Measurements from ENCODE around the gene GMDS.
A peak's percentile ranks its signal among the peaks of the same experiment; 100 is the strongest.
"Not testable (repeated sequence)": the region's sequence is repeated elsewhere in the genome, so short reads cannot be mapped to it uniquely, and the experiment has no call there.

Gene GMDS

GRCh38 chr6:1709234-1709641, 536.2 kb downstream of the GMDS start:
- intact Hi-C loops (cut with DNase I): no loop called here
- peak in 1 of 42 donors; percentile 26 for DNase-seq

- DNase-seq: peak in 1 of 42 donors; percentile 13
- intact Hi-C loops (cut with DNase I): no loop called here
These were observed 536.6 kb downstream of the GMDS start for GRCh38 chr6:1708820-1709219.

DNA sequence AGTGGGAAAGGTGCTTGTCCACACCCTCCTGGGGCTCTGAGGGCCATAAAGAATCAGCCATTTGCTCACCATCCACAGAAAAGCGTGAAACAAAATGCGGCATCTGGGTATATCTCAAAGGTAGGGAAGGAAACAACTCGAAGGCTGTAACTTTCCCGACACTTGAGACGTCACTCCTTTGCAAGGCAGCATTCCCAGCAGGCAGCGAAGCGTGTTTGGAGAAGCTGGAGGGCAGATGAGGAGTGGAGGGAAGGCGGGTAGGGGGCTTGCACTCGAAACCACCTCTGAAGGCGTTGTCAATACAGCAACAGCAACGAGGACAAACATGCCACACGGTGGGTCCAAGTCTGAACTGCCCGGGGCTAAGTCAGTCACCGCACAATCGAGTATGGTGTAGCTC, 537.3 kb downstream of the GMDS start:
- no peak for DNase-seq
- intact Hi-C loops (cut with DNase I): no loop called here

- DNase-seq: no peak
These were observed 539.8 kb downstream of the GMDS start for GRCh38 chr6:1705630-1706029.

GRCh38 chr6:1705183-1705582, 540.2 kb downstream of the GMDS start:
- intact Hi-C loops (cut with DNase I): no loop called here

More at GRCh38 chr6:1705630-1706029, 539.8 kb downstream of the GMDS start:
- intact Hi-C loops (cut with DNase I): no loop called here

GRCh38 chr6:1704711-1705110, 540.7 kb downstream of the GMDS start:
- intact Hi-C loops (cut with DNase I): no loop called here
- DNase-seq: no peak

More at GRCh38 chr6:1705183-1705582, 540.2 kb downstream of the GMDS start:
- no peak for DNase-seq

- intact Hi-C loops (cut with DNase I): no loop called here
These were observed 541.5 kb downstream of the GMDS start for GRCh38 chr6:1703923-1704322.

DNA sequence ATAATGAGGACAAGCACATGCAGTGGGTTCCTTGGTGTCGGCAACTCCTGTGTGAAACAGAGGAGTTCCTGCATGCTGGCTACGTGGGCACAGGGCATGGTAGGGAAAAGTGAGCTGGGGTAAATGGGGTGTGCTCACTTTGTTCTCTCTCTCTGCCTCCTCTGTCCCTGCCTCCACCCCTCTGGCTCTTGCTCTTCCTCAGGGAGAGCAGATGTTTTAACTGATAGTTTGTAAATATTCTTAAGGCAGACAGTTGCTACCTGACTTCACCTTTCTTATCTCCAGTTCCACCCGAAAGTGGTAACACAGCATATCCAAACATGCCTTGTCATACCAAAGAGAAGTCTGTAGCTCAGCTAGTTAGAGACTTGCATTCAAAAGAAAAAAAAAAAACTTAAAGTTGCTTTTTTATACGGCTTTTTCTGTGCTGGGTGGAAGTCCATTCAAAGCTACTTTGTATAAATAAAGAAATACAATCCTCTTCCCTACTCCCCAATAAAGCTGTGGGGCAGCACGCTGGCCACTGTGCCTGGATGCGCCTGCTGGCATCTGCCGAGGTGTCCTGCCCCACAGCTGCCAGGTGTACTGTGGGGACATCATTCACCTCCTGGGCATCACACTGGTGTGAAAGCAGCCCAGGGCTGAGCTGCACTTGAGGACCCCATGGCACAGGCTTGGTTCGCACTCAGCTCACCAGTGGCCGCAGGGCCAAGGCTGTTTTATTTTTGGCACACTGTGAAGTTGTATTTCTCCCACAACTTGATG, 542.1 kb downstream of the GMDS start:
- peak in 10 of 42 donors; percentile 7 to 37 (median 20) for DNase-seq
- intact Hi-C loops (cut with DNase I): no loop called here

More at GRCh38 chr6:1703923-1704322, 541.5 kb downstream of the GMDS start:
- no peak for DNase-seq

DNA sequence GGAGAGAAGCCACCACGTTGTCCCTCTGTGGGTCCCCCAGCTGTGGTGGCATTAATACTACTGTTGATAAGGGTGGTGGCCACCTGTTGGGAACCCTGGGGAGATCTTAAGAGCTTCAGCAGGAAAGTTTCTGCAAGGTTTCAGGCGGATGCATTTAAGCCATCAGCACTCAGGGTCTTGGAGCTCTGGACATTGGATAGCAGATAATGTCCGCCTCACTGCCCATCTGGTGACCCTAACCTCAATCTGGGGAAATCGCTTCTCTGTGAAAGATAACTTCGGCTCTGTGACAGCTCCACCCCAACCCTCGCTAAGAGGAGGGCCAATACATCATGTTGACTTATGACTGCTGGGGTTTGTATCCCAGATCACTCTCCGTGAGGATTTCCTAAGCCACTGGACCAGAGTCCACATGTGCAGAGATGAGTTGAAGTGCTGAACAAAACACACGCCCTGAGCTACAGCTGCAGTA, 542.8 kb downstream of the GMDS start:
- DNase-seq: no peak
- intact Hi-C loops (cut with DNase I): no loop called here

DNA sequence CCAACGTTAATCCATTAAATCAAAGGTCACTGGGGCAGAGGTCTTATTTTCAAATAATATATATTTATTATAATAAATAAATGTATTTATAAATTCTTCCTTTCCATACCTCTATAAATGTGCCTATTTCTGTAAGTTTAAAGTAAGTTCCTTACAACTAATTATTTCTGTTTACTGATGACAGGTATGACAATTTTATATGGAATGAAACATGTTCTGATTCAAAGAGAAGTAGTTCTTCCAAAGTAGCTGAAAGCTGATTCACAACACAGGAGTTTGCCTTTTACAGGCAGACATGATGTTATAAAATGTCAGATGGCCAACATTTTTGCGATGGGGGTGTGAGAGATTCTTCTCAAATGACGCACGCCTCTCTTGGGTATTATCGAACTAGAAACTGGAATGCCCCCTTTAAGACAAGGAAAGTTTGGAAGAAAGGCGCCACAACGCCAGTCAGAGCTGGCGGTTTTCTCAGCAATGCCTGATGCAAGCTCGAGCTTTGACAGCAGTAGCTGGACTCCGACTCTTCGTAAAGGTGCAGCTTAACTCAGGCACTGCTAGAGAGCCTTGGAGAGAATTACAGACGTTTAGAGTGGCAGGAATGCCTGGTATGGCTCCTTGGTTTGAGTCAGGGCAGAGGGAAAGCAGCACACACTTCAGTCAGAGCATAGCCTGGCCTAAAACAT, 543.6 kb downstream of the GMDS start:
- intact Hi-C loops (cut with DNase I): no loop called here
- no peak for DNase-seq

DNA sequence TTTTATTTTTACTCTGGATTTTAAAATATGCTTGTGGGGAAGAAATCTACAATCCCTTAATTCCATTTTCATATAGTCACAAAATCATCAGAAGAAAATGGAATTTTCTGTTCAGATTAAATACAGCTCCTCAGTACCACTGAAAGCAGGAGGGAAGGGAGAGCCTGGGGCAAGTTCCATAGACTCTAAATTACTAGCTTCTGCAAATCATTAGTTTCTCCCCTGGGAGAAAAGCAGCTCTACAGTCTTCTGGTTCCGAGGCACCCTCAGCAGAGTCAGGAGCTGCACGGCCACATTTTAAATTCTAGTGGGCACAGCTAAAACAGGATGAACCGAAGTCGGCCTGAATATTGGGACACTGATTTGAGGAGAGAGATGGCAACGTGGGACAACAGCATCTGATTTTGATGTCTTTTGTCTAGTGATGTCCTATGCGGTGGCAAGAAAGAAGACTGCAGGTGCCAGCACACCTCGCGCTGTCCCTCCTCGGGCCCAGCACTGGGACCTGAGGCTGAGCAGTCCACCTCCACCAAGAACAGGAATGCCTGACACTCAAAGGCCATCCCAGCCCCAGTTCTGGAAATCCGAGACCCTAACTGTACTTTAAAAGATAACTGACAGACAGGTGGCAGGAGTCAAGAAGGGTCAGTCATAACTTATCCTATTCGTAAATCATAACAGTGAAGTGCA, 545.0 kb downstream of the GMDS start:
- intact Hi-C loops (cut with DNase I): no loop called here
- peak in 1 of 42 donors; percentile 31 for DNase-seq

DNA sequence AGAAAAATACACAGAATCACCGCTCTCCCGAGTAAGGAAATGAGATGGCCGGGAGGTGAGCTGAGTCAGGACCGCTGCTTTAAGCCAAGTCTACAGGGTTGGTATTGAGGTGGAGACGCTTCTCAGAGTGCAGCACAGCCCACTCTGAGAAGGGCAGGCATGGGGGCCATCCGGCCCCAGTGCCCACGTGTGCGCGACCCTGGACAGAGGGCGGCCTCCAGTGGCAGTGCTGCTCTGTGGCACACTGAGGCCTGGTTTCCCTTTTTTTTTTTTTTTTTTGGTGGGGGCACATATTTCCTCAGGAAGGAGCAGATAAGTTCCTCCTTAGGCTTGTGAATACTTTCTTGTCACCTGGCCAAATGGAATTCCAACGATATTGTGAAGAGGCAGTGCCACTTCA, 546.9 kb downstream of the GMDS start:
- DNase-seq: no peak
- intact Hi-C loops (cut with DNase I): no loop called here

DNA sequence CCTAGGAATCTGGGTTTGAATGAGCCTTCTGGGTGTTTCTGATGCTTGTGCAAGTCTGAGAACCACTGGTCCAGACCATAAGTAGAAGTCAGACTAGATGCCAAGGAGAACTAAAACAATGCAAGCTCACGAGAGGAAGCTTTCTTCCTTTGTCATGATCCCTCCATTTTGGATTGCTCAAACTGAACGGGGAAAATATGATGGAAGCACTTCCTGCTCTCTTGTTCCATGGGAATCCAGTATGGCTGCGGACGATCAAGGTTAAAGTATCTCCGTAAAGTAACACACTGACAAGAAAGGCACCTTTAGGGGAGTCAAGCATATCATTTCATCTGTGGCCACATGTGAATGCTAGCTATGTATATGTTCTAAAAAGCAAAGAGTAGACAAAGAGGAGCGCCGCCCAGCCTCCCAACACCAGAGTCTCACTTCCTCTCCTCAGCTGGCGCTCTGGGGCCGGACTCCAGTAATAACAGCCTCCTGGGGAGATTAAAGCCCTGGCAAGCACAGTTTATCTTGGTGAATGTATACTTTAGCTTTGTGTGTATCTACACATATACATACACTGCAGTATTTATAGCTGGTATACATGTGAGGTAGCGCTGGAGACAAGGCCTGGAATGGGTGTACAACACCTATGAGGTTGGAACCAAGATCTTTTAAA, 547.6 kb downstream of the GMDS start:
- no peak for DNase-seq
- intact Hi-C loops (cut with DNase I): no loop called here

DNA sequence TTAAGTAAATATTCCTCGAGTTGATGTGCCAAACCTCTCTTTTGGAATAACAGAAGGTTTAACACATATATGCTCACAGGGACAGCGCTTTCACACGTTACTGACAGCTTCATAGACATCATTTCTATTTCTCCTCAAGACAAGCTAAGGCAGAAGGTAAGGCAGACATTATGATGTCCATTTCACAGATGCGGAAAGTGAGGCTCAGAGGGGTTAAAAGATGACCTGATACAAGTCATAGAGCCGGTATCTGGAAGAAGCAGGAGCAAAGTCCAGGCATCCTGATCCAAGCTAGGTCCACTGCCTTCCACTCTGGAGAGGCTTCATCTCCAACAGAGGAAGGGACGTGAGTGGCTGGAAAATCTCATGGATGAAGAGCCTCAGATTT, 548.9 kb downstream of the GMDS start:
- intact Hi-C loops (cut with DNase I): no loop called here

GRCh38 chr6:1695546-1696462, 549.6 kb downstream of the GMDS start:
- intact Hi-C loops (cut with DNase I): no loop called here
- DNase-seq: peak in 1 of 42 donors; percentile 32

More for the DNA sequence above, 548.9 kb downstream of the GMDS start:
- no peak for DNase-seq

GRCh38 chr6:1691828-1692227, 553.6 kb downstream of the GMDS start:
- intact Hi-C loops (cut with DNase I): not testable (repeated sequence)
- peak in 2 of 42 donors; percentile 8 to 9 for DNase-seq

GRCh38 chr6:1690656-1691055, 554.7 kb downstream of the GMDS start:
- intact Hi-C loops (cut with DNase I); DNase-seq: not testable (repeated sequence)

DNA sequence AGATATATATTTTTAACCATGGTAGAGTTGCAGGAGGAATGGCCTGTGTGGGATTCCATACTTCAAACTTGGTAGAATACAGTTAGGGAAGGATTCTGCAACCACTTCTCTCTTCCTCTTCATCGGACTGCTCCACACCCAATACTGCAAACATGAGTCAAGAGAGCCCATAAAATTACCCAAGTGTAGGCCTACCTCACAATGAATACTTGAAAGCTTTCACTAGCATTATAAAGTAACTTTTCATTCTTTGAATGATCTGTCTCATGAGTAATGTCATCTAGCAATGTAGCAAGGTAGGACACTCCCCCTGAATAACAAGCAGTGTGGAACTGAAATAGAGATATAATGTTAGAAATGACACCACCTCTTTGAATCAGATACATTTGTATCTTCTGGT, 556.3 kb downstream of the GMDS start:
- no peak for DNase-seq
- intact Hi-C loops (cut with DNase I): no loop called here
